Limb (tissue), 2 donors: ENCODE results near the gene OGFR.
A peak's percentile ranks its signal among the peaks of the same experiment; 100 is the strongest.

Experiments
- DNase-seq, 2 donors: peaks; one replicate each; pipeline ENCODE4 v3.0.0-alpha.2; 2016; ENCODE audit errors: extremely low spot score in 2 of 2

The OGFR gene

DNA sequence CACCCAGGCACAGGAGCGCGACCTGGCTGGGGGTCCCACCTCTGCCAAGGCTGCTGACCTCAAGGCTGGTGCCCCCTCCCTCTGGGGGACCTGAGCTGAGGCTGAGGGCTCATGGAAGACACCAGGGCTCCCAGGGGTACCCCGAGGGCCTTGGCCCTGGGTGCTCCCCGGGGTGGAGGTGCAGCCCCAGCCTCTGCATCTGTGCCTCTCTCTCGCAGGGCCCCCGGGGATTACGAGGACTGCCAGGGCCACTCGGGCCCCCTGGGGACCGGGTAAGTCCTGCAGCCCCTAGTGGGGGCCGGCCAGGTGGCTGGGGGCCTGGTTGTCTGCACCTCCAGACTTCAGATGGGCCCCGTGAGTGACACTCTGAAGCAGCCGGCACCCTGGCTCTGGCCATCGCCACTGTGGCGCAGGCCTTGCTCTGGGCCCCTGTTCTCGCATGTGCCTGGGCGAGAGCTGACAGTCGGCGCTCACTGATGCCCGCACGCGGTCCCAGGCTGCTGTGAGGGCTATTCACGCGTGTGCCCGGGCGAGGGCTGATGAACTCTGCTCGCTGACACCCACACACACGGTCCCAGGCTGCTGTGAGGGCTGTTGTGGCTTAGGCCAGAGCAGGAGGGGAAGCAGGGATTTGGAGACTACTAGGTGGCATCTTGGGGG is 21.5 kb downstream of the OGFR start:
- no peak for DNase-seq

DNA sequence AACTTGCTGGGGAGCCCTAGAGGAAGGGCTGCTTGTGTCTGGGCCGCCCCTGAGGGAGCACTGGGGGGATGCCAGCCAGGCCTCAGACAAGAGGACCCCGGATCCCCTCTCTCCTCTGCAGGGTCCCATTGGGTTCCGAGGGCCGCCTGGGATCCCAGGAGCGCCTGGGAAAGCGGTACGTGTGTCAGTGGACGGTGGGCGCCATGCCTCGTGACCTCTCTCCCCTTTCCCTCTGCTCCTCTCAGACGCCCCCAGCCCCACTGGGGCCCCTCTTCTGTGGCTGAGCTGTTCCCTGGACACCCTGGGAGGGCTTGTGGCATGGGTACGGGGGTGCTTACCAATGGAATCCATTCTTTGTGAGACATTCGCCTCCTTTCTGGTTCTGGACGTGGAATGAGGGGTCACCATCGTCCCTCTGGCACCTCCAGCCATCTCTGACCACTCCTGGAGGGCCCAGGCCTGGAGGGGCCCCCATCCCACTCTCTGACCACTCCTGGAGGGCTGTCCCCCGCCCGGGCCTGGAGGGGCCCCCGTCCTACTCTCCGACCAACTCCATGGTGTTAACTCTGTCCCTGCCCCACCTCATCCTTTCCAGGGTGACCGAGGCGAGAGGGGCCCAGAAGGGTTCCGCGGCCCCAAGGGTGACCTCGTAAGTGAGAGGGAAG is 22.1 kb downstream of the OGFR start:
- DNase-seq: peak in 1 of 2 donors; percentile 32

GRCh38 chr20:62827311-62828038 is 22.8 kb downstream of the OGFR start:
- peak in 1 of 2 donors; percentile 40 for DNase-seq

- DNase-seq: no peak
Measured at GRCh38 chr20:62828051-62828450, 23.4 kb downstream of the OGFR start.

DNA sequence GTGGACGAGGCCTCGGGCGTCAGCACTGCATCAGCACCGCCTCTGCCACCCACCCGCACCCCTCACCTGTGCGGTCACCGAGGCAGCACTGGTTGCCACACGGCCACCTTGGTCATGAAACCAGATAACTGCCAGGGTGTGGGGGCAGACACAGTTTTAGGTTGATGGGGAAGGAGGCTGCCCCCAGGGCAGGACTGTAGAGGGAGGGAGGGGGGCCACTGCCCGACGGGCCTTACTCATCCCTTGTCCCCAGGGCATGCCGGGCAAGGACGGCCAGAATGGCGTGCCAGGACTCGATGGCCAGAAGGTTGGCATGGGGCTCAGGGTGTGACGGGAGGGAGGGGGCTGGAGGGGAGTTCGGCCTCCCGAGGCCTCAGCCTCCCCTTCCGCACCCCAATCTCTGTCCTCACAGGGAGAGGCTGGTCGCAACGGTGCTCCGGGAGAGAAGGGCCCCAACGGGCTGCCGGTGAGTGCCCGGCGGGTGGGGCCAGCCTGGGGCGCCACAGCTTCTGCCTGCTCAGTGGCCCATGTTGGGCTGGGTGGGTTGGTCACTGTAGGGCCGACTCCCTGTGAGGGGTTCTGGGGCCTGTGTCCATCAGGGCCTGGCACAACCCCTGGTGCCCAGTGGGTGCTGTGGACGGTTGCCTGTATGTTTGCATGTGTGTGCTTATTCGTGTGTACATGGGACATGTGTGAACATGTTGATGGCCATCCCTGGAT is 24.0 kb downstream of the OGFR start:
- no peak for DNase-seq

DNA sequence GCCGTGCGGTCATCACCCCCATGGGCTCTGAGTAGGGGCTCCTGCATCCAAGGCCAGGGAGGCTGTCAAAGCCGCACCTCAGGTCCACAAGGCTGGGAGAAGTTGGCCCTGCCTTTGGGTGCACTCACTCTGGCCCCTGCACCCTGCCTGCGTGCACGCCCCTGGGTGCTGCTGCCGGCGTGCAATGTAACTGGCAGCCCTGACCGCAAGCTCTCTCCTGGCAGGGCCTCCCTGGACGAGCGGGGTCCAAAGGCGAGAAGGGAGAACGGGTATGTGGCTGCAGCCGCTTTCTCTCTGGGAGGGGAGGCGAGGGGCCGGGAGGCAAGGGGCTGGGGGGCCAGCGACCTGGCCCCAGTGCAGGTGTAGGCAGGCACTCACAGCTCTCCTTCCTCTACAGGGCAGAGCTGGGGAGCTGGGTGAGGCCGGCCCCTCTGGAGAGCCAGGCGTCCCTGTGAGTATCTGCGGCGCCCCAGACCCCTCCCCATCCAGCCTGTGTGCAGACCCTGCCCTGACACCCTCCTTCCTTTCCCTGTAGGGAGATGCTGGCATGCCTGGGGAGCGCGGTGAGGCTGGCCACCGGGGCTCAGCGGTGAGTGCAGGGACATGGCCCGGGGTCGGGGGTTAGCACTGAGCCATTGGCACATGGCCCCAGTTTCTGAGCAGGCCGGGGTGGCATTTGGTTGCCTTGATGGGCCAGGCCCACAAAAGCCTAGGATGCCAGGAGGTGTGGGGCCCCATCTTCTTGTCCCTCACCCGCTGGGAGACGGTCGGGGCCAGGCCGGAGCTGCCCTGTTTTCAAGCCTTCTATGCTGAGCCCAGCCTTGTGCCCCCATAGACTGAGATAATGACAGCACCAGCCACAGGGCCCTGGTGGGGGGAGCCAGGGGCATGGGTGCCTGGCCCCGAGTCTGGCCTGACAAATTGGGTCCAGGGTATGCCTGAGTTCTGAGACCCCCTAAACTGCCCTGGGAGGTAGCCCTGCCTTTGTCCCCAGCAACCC is 24.9 kb downstream of the OGFR start:
- peak in 1 of 2 donors; percentile 30 for DNase-seq

- peak in 1 of 2 donors; percentile 28 for DNase-seq
Measured at GRCh38 chr20:62830251-62830650, 25.6 kb downstream of the OGFR start.

DNA sequence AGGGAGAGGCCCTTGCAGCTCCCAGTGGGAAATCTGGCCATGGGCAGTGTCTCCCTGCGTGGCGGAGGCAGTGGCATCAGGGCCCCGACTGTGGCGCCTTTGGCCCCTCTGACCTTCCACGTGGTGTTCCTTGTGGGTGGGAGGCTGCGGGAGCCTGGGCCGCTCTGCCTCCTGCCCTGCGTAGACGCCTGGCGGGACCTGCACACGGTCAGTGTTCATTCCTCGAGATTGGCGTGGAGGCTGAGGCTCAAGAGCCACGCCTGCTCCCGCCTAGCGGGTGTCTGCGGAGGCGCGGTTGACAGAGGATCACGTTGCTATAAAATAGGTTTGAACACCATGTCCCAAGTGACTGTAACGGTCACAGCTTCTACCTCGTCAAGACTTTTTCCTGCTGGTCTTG is 26.2 kb downstream of the OGFR start:
- peak in 1 of 2 donors; percentile 26 for DNase-seq

- peak in 1 of 2 donors; percentile 35 for DNase-seq
Measured at GRCh38 chr20:62831361-62831788, 26.7 kb downstream of the OGFR start.

DNA sequence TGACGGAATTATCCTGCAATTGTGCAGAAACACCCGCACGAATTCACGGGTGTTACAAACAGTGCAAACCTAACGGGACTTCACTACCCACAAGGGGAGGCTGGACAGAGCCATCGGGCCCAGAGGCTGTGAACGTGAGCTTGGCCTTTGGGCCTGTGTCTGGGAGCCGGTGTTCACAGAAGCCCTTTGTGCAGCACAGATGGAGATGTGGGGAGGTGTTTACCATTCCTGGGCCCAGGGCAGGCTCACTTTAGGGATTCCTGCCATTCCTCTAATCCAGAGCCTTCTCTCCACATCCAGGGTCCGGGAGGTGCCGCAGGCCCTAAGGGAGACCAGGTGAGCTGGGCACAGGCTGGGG is 27.2 kb downstream of the OGFR start:
- peak in 1 of 2 donors; percentile 35 for DNase-seq

DNA sequence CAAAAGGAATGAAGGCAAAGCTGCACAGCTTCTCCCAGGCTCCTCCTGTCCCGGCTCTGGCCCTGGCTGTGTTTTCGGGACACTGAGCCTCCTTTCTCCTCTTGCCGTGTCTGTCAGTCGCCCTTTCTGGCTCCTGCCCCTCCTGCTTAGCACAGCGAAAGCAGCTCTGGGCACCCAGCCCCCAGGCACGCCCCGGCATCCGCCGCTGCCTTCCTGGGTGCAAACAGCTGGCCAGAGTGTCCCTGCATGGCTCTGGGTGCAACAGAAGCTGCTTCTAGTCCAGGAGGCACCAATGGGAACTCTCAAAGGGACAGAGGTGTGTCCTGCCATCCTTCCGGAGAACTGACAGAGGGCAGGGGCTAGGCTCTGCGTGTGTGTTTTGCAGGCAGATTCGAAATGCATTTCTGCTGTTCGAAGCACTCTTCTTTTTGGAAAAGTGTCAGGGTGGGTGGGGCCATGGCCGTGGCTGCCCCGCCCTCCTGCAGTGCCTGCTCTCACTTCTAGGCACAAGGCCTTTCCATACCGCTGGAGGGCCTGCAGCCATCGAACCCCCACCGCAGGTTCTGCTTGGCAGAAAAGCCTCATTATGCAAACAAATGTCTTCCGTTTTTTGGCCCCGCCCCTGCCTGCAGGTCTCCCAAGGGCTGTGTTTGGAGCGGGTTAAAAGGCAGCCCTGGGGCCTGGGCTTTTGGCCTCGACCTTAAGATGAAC is 27.7 kb downstream of the OGFR start:
- DNase-seq: peak in 1 of 2 donors; percentile 45

DNA sequence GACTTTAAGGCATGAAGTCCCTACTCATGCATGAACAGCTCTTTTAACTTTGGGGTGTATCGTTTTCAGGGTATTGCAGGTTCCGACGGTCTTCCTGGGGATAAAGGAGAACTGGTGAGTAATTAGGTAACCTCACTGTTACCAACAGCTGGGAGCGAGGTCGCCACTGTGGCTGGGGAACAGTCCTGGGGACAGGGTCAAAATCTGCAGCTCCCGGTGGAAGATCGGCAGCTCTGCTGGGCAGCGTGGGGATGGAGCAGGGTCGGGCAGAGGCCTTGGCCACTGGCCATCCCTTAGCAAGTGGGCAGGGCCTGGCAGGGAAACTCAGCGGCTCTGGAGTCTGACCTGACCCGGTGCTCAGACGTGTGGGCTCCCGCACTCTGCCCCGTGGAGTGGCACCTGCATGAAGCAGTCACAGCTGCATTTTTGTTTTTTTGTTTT is 28.3 kb downstream of the OGFR start:
- DNase-seq: peak in 1 of 2 donors; percentile 32

- no peak for DNase-seq
Measured at GRCh38 chr20:62834967-62835730, 30.5 kb downstream of the OGFR start.

DNA sequence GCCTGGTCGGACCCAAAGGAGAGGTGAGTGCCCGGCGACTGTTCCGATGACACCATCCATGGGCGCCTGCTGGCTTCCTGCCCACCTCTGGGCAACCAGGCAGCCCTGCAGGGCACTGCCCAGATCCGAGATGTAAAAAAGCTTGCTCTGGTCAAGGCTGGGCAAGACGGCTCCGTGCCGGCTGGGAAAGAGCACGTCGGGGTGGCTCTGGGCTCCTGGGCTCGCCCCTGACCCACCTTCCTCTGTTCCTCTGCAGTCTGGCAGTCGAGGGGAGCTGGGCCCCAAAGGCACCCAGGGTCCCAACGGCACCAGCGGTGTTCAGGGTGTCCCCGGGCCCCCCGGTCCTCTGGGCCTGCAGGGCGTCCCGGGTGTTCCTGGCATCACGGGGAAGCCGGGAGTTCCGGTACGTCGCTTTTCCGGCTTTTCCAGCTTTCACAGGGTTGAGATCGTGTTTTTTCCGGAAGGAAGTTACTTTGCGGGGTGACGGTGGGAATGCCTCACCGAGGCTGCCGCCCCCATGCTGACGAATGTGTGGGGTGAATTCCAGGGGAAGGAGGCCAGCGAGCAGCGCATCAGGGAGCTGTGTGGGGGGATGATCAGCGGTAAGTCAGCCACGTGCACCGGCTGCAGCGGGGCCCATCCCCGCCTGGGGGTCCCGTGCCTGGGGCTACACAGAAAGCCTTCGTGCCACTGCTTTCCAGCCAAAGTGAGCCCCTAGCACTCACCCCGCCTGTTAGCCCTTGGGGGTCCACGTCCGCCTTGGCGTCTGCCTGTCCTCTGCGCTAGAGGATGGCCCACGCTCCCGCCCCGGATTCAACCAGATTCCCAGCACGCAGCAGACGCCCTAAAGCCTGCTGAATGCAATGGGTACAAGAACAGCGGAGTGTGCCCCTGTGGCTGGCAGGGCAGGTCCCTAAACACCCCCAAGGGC is 31.6 kb downstream of the OGFR start:
- peak in 1 of 2 donors; percentile 56 for DNase-seq

GRCh38 chr20:62836967-62837490 is 32.4 kb downstream of the OGFR start:
- DNase-seq: no peak

DNA sequence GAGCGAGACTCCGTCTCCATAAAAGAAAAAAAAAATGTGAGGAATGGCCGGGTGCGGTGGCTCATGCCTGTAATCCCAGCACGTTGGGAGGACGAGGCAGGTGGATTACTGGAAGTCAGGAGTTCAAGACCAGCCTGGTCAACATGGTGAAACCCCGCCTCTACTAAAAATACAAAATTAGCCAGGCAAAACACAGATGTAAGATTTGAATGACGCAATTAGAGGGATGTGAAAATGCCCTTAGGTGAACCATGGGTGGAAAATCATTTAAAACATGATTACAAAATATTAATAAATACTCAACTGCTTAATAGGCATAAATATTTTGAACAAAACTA is 33.1 kb downstream of the OGFR start:
- DNase-seq: no peak

DNA sequence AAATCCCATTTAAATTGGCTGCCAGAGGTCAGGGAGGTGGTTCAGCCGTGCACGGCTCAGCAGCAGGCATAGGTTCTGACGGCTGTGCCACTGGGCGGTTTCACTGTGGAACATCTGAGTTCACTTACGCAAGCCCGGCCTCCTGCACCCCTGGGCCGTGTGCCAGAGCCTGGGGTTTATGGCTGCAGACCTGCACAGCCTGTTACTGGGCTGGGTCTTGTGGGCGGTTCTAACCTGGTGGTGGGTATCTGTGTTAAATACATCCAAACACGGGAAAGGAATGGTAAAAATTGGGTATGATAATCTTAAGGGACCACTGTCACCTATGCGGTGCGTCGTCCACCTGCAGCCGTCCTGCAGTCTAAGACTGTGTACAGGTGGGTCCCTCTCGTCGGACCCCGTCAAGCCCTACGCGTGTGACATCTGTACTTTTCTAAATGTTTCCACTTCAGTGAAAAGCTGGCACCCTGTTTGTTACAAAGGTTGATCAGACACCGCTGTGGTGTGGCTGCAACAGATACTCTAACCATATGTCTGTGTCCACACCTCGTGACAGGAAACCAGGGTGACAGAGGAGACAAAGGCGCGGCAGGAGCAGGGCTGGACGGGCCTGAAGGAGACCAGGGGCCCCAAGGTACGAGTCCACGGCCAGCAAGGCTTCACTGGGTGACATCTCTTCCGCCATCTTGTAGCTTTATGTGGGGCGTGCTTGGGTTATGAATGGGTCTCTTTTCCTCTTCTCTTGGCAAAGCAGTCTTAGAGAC is 33.7 kb downstream of the OGFR start:
- DNase-seq: peak in 1 of 2 donors; percentile 67
